ENCODE measurements around the gene B4GAT1.
"Not testable (repeated sequence)": the region's sequence is repeated elsewhere in the genome, so short reads cannot be mapped to it uniquely, and the experiment has no call there.

B4GAT1 gene

DNA sequence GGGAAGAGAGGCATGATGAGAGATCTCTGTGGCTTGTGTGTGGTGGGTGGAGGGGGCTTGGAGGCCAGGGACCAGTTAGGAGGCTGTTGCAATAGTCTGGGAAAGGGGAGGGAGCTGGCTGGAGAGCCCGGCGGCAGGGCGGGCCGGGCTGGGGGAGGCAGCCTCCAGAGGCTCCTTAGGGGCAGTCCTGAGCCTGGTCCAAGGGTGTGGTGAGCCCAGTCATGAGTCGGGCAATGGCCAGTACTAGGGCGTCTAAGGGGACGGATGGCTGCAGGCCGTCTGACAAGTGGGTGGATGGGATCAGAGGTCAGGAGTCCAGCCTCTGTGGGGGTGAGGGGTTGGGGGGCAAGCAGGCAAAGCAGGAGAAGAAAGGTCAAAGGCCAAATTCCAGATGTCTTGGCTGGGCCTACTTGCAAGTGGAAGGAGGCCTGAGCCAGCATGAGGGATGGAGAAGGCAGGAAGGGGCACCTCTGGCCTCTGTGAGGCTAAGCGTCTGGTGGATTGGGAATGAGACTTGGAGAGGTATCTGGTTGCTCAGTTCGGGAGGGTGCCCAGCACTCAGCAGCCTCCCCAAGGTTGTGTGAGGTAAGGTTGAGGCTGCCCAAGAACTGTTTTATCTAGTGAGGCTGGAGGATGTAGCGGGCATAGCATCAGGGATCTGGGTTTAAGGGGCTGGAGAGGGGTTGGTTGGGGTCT, 24.5 kb downstream of the B4GAT1 start:
- peak; percentile 84 for DNase-seq (ENCODE audit: low read depth)

- no peak for DNase-seq (ENCODE audit: low read depth)
Observed at GRCh38 chr11:66321606-66322005, 25.8 kb downstream of the B4GAT1 start.

GRCh38 chr11:66320748-66321147, 26.7 kb downstream of the B4GAT1 start:
- not testable (repeated sequence) for DNase-seq (ENCODE audit: low read depth)

DNA sequence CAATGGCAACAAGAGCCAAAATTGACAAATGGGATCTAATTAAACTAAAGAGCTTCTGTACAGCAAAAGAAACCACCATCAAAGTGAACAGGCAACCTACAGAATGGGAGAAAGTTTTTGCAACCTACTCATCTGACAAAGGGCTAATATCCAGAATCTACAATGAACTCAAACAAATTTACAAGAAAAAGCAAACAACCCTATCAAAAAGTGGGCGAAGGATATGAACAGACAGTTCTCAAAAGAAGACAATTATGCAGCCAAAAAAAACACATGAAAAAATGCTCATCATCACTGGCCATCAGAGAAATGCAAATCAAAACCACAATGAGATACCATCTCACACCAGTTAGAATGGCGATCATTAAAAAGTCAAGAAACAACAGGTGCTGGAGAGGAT, 27.1 kb downstream of the B4GAT1 start:
- not testable (repeated sequence) for DNase-seq (ENCODE audit: low read depth)

DNA sequence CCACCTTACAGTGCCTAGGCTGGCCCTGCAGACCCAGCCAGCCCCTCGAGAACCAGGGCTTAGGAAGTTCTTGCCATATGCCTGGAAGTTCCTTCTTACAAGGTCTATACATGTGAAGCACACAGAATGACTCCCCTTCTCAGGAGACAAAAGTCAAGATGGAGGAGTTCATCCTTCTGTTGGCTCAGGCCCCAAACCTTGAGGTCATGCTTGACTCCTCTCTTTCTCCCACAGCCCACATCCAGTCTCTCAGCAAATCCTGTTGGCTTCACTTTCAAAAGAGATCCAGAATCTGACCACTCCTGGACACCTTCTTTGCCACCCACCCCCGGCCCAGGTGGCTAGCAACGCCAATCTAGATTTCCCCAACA, 28.8 kb downstream of the B4GAT1 start:
- DNase-seq (ENCODE audit: low read depth): no peak

GRCh38 chr11:66317723-66318599, 29.5 kb downstream of the B4GAT1 start:
- DNase-seq (ENCODE audit: low read depth): peak; percentile 80

DNA sequence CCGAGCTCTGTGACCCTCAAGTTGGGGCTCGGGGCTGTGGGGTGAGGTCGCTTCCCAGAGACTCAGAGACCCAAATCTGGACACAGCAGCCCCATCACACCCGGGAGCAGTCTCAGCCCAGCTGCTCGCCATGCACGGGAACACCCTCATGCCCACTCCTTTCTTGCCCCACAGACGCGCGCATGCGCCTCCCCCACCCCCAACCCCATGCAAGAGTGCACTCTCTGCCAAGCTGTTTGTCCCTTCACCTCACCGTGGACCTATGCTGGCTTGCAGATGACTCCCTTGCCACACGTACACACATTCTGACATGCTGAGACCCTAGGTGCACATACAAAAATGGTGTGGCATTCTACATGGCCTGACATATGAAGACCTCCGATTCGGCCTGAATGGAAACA, 30.1 kb downstream of the B4GAT1 start:
- DNase-seq (ENCODE audit: low read depth): no peak

- peak; percentile 67 for DNase-seq (ENCODE audit: low read depth)
Observed at GRCh38 chr11:66316849-66317251, 30.6 kb downstream of the B4GAT1 start, which contains the start of gene CD248. Gene CD248, minus strand, starts transcription at chr11:66317044. Its CDS starts 17 bp downstream, at chr11:66317027.

DNA sequence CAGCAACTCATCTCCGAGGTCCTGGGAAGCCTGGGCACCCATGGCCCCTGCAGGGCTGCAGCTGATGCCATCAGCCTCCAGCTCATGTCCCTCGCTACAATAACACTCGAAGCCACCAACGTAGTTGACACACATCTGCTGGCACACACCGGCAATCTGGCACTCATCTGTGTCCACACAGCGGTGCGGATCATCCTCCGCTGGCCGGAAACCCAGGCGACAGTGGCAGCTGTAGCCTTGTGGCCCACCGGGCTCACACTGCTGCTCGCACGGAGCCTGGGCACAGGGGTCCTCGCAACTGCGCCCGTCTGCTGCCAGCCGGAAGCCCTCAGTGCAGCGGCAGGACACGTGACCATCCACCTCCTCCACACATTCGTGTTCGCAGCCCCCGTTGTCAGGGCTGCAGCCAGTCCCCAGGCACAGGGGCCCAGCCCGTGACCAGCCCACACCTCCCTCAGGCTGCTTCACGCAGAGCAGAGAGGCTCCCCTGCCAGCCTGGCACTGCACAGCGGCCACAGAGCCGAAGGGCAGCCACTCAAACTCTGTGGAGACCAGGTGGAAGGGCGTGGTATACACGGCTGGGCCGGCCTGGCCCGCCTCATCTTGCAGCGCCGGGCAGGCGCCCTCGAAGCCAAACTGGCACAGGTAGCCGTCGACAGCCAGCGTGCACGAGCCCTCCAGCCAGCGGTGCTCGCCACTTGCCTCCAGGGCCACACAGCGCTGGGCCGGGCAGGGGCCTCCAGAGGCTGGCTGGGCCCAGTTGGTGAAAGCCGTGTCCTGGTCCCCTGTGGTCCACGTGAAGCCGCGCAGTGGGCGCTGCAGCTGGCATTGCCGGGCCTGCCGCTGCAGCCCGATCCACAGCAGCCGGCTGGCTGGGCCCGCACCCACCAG, 31.3 kb downstream of the B4GAT1 start:
- no peak for DNase-seq (ENCODE audit: low read depth)

DNA sequence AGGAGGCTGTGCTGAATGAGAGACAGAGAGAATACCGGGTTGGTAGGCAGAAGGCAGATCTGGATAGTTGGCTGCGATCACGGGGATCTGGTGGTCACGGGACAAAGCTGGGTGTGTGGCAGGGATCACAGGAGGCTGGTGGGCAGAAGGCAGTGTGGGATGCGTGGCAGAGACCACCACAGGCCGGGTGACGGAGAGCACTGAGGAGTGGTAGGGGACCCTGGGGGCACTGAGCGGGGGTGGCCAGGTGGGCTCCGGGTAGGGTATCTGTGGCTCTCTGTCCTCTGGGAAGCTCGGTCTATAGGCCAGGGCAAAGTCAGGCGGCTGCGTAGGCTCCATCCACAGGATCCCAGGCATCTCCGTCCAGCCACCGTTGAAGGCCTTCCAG, 31.9 kb downstream of the B4GAT1 start:
- no peak for DNase-seq (ENCODE audit: low read depth)

- no peak for DNase-seq (ENCODE audit: low read depth)
Observed at GRCh38 chr11:66314561-66315497, 32.6 kb downstream of the B4GAT1 start.

- DNase-seq (ENCODE audit: low read depth): no peak
Observed at GRCh38 chr11:66314186-66314501, 33.3 kb downstream of the B4GAT1 start.

- no peak for DNase-seq (ENCODE audit: low read depth)
Observed at GRCh38 chr11:66313321-66314185, 33.9 kb downstream of the B4GAT1 start.

DNA sequence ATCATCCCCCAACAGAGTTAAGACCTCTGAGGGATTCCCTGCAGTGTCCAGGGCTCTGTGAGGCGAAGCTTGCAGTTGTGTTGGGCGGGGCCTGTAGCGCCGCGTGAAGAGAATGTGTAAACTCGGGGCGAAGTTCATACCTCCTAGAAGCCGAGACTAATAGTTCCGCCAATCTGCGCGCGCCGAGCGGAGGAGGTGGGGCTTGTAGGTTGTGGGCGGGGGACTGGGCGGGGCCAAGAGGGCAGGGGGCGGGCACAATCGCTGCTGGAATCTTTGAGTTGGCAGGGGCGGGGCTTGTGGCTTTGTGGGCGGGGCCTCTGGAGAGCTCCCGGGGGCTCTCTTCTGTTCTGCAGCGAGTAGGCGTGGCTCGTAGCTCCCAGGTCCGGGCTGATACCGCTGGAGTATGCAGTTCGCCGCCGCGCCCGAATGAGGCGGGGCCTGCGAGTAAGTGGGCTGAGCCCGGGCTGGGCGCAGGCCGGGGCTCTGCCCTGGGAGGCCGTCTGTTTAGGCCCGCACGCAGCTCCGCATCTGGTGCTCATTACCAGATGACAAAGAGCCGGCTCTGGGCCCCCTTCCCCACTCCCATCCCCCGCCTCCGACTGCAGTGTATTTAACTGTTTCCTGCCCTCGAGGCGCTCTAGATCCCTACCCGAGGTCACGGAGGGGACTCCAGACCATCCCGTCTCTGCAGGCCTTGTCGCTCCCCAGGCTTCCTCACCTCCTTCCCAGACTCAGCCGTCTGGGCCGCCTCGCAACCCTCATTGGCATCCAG, 34.7 kb downstream of the B4GAT1 start:
- DNase-seq (ENCODE audit: low read depth): peak; percentile 99

DNA sequence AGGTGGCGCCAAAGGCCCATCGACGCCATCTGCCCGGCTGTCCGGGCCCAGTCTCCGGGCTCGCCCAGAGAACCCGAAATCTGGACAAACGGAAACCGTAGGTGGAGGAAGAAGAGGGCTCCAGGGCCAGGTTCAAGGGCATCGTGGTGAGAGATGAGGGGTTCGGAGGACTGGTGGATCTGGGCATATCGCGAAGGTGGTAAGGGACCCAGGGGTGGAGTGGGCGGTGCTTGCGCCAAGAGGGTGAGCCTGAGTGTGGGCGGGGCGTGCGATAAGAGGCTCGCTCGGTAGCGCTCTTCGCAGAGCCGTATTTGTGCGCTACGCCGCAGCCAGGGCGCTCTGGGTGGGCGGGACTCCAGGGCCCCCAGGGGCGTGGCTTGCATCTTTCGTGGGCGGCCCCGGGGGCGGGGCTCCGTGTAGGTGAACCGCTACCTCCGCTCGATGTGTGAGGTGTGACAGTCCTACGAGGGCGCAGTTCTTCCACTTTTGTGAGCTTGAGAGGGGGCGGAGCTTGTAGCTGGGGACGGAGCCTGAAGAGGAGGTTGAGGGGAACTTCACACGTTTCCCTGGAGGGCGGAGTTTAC, 35.4 kb downstream of the B4GAT1 start:
- DNase-seq (ENCODE audit: low read depth): peak; percentile 78

- DNase-seq (ENCODE audit: low read depth): no peak
Observed at GRCh38 chr11:66311470-66311964, 35.9 kb downstream of the B4GAT1 start.

DNA sequence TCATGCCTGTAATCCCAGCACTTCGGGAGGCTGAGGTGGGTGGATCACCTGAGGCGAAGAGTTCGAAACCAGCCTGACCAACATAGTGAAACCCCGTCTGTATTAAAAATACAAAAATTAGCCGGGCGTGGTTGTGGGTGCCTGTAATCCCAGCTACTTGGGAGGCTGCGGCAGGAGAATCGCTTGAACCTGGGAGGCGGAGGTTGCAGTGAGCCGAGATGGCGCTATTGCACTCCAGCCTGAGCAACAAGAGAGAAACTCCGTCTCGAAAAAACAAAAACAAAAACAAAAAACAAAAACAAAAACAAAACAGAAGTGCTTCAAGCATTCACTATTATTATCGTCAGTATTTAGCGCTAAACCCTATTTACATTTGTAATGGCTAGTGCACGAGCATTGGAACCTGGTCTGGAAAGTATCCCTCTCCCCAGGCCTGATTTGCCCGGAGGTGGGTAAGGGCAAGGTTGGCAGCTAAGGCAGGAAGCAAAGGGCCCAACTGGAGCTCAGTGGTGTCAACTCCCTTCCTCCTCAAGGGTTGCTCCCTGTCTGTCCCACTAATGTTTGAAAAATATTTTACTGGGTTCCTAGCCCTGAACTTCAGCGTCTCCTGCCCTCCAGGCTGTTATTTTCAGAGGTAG, 36.5 kb downstream of the B4GAT1 start:
- DNase-seq (ENCODE audit: low read depth): not testable (repeated sequence)

- no peak for DNase-seq (ENCODE audit: low read depth)
Observed at GRCh38 chr11:66310324-66310723, 37.1 kb downstream of the B4GAT1 start.
